ENCODE measurements around the gene OPCML. TPM values are rescaled to one million over a fixed set of nuclear protein-coding genes. Genes with fewer than 3 reads are reported as not detected.

The OPCML gene
- total RNA-seq, 1 experiment from 2014 or later: 0.94 TPM

DNA sequence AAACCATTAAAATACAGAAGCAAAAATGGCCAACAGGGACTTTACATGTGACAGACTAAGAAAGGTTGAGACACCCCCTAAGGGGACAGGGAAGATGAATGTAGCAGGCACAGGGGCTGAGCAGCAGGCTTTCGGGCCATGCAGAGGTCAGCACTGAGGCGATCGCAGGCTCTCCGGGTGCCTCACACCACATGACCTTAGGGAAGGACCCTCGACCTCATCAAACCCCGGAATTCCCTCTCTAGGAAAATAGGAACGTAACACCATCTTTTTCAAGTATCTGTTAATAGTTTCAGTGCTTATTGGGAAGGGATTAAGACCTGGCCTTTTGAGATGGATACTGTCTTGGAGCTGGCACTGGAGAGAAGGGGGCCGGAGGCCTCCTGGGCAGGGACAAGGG is 27.4 kb downstream of the OPCML start:
- TF ChIP-seq, protein P1, sequence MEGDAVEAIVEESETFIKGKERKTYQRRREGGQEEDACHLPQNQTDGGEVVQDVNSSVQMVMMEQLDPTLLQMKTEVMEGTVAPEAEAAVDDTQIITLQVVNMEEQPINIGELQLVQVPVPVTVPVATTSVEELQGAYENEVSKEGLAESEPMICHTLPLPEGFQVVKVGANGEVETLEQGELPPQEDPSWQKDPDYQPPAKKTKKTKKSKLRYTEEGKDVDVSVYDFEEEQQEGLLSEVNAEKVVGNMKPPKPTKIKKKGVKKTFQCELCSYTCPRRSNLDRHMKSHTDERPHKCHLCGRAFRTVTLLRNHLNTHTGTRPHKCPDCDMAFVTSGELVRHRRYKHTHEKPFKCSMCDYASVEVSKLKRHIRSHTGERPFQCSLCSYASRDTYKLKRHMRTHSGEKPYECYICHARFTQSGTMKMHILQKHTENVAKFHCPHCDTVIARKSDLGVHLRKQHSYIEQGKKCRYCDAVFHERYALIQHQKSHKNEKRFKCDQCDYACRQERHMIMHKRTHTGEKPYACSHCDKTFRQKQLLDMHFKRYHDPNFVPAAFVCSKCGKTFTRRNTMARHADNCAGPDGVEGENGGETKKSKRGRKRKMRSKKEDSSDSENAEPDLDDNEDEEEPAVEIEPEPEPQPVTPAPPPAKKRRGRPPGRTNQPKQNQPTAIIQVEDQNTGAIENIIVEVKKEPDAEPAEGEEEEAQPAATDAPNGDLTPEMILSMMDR (conservative IDR thresholded peaks at IDR 0.05): no peak
- Mint-ChIP-seq H3K9me3 (no peaks in the 10 kb centered on the region; a peak in 1 of 5 replicates), H3K27ac (no peak overlapping the region; a peak in 1 of 7 replicates), H3K27me3 (ENCODE audit: low read depth) (peaks cover 18% of the 10 kb centered on the region), H3K4me1 (peaks cover 53 to 55% of the 10 kb centered on the region in 2 experiments), H3K36me3 (ENCODE audit: insufficient read depth in 1 of 3, low read depth in 3 of 3) (no peaks in the 10 kb centered on the region), H3K4me3 (no peak overlapping the region)
- H2AK5ac ChIP-seq (ENCODE audit: insufficient read length, low read length): no peak overlapping the region
- no peak overlapping the region for H3T11ph ChIP-seq (ENCODE audit: low read length)
- peak; percentile 14 for DNase-seq
- H3K23me2 ChIP-seq (ENCODE audit: insufficient read length, low read depth, low read length, poor library complexity, severe bottlenecking): no peaks in the 10 kb centered on the region
- H3K9me3 ChIP-seq (ENCODE audit: control insufficient read depth, low read depth, low read length): no peaks in the 10 kb centered on the region
- H2BK12ac ChIP-seq (ENCODE audit: insufficient read length, low read depth, low read length): no peak overlapping the region
- H3K9ac ChIP-seq (ENCODE audit: extremely low read depth, insufficient read length, low read length): no peak overlapping the region
- H3K23ac ChIP-seq (ENCODE audit: insufficient read length, low read depth, low read length): no peak overlapping the region
- peaks cover 18% of the 10 kb centered on the region for H3K4me1 ChIP-seq (ENCODE audit: insufficient read depth, low read length)
- H3K56ac ChIP-seq (ENCODE audit: insufficient read length, low read depth, low read length): no peak overlapping the region
- H3K79me1 ChIP-seq (ENCODE audit: insufficient read depth, low read depth, low read length, poor library complexity, severe bottlenecking): no peaks in the 10 kb centered on the region
- H4K20me1 ChIP-seq (ENCODE audit: control insufficient read depth, insufficient read depth, insufficient read length): no peaks in the 10 kb centered on the region
- no peak overlapping the region for H3K27ac ChIP-seq (ENCODE audit: insufficient read length, low read depth, low read length)
- no peak overlapping the region for H3K18ac ChIP-seq (ENCODE audit: insufficient read length, low read depth, low read length)
- H3K27me3 ChIP-seq (ENCODE audit: insufficient read depth, low read length): no peaks in the 10 kb centered on the region; the same call in 1 of the 2 replicates
- no peak overlapping the region for H2BK15ac ChIP-seq (ENCODE audit: low read depth, low read length)
- no peaks in the 10 kb centered on the region for H3K79me2 ChIP-seq (ENCODE audit: insufficient read depth, low read length)
- no peak overlapping the region for H4K5ac ChIP-seq (ENCODE audit: insufficient read length, low read depth, low read length)
- no CpG with 5 or more reads among the region's 8 CpGs for WGBS (ENCODE audit: extremely low coverage, insufficient read length, low lambda C conversion rate)
- no peak overlapping the region for H2AFZ ChIP-seq (ENCODE audit: low read length)
- H2BK5ac ChIP-seq (ENCODE audit: insufficient read length, low read length): no peak overlapping the region
- no peak overlapping the region for H4K8ac ChIP-seq (replicated peaks; ENCODE audit: insufficient read length, low read depth, low read length)
- no peak overlapping the region for H3K4me2 ChIP-seq (ENCODE audit: insufficient read depth, insufficient read length, low read length)
- H2BK120ac ChIP-seq (ENCODE audit: low read depth, low read length, poor library complexity, severe bottlenecking): no peak overlapping the region
- no peak overlapping the region for H3K14ac ChIP-seq (ENCODE audit: insufficient read depth, low read length)
- no peak overlapping the region for H2BK20ac ChIP-seq (ENCODE audit: low read depth, low read length, poor library complexity, severe bottlenecking)
- H3K4ac ChIP-seq (ENCODE audit: low read depth, low read length): no peak overlapping the region
- H4K91ac ChIP-seq (ENCODE audit: insufficient read length, low read depth, low read length): no peak overlapping the region

Data from H9 (cell line).